Measurements from ENCODE around the gene GAS7. TPM values are rescaled to one million over a fixed set of nuclear protein-coding genes. Genes with fewer than 3 reads are reported as not detected.

Gene GAS7
- total and polyA plus RNA-seq, 7 donors, result 1.4 to 16.9 (median 7.0) TPM

DNA sequence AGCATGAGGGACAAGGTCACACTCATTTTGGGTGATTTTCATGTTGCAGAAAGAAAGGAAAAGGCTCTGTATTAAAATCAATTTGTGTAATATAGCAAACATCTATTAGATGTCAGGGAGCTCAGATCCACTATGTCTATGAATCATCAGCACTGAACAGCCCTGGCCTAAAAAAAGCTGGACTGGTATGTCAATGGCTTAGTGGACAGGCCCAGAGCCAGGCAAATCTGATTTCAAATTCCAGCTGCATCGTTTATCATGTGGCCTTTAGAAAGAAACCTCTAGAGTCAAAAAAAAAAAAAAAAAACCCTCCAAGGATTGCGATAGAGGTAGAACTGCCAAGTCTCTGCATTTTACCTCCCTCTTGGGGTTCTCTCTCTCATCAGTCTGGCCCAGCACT, 5.4 kb downstream of the GAS7 start:
- Histone ChIP-seq H3K36me3 (ENCODE audit: insufficient read depth in 1 of 2, low read depth in 1 of 2) (no peaks in the 10 kb centered on the region), H3K27ac (no peak overlapping the region)
- TF ChIP-seq, protein P1, sequence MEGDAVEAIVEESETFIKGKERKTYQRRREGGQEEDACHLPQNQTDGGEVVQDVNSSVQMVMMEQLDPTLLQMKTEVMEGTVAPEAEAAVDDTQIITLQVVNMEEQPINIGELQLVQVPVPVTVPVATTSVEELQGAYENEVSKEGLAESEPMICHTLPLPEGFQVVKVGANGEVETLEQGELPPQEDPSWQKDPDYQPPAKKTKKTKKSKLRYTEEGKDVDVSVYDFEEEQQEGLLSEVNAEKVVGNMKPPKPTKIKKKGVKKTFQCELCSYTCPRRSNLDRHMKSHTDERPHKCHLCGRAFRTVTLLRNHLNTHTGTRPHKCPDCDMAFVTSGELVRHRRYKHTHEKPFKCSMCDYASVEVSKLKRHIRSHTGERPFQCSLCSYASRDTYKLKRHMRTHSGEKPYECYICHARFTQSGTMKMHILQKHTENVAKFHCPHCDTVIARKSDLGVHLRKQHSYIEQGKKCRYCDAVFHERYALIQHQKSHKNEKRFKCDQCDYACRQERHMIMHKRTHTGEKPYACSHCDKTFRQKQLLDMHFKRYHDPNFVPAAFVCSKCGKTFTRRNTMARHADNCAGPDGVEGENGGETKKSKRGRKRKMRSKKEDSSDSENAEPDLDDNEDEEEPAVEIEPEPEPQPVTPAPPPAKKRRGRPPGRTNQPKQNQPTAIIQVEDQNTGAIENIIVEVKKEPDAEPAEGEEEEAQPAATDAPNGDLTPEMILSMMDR (IDR thresholded peaks at IDR 0.05), result no peak

DNA sequence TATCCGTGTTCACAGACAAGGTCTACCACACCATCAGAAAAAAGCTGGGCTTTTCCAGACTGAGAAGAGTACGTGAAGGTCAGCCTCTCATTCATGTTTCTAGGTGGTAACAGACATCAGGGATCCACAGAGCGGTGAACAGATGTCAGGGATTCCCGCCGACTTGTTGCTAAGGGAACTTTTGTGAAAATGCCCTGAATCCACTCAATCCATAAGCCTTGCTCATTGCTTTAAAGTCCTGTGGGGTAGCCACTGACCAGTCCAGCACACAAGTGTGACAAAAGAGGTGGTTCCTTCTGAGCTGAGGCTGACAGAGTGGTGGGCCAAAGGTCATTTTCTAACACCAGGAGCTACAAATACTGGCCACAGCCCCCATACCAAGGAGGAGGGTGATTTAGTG, 5.9 kb downstream of the GAS7 start:
- Histone ChIP-seq H3K4me1 (no peaks in the 10 kb centered on the region), H3K27me3 (ENCODE audit: insufficient read depth in 3 of 3, low read length in 2 of 3) (peaks cover 0 to 5% (median 2%) of the 10 kb centered on the region in 3 donors), H3K27ac (no peak overlapping the region), H3K36me3 (ENCODE audit: insufficient read depth in 1 of 2, low read depth in 1 of 2) (no peaks in the 10 kb centered on the region), H3K9me3 (peaks cover 12% of the 10 kb centered on the region), H3K4me3 (no peak overlapping the region)
- TF ChIP-seq, protein P1 (IDR thresholded peaks at IDR 0.05), result no peak
- no peak for DNase-seq
- intact Hi-C loops (cut with DNase I), result loop anchor here in 1 of 2 donors (10.0 kb wide), 2 partner anchors 58 to 168 kb away; no protein-coding TSS in a partner anchor
- 83 to 90% (median 85%) methylated on average over 5 of the region's 5 CpGs for WGBS, 3 donors
- ATAC-seq, result no peak

More for the DNA sequence above, 5.4 kb downstream of the GAS7 start:
- Histone ChIP-seq H3K4me3 (no peak overlapping the region), H3K9me3 (peaks cover 12% of the 10 kb centered on the region), H3K4me1 (no peaks in the 10 kb centered on the region), H3K27me3 (ENCODE audit: insufficient read depth in 3 of 3, low read length in 2 of 3) (peaks cover 0 to 9% (median 7%) of the 10 kb centered on the region in 3 donors)
- 40 to 46% (median 40%) methylated on average over 2 of the region's 2 CpGs for WGBS, 3 donors
- ATAC-seq, result peak in 3 of 4 donors; percentile 41 to 69 (median 51)
- DNase-seq, result peak in 1 of 2 donors; percentile 35
- intact Hi-C loops (cut with DNase I), result loop anchor here in 1 of 2 donors (10.0 kb wide), 2 partner anchors 58 to 168 kb away; no protein-coding TSS in a partner anchor

DNA sequence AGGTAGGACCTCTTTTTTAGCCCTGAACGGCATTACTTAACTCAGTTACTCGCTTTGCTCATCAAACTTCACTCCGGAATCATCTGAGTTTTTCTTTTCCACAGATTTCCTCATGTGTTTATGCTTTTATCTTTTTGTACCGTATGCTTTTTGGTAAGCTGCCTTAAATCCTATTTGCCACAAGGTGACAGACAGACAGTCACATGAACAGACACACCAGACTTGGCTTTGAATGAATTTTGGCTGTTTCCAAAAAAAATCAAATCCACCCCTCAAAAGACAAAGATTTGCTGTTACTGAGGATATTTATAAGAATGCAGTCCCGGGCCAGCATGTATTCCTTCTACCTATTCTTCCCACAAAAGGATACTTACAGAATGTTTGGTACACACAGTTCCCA, 10.9 kb downstream of the GAS7 start:
- WGBS, 3 donors, result 72 to 89% (median 75%) methylated on average over 5 of the region's 5 CpGs
- no peak overlapping the region for H3K4me3 ChIP-seq
- TF ChIP-seq, protein P1 (IDR thresholded peaks at IDR 0.05), result no peak
- H3K9me3 ChIP-seq, result no peaks in the 10 kb centered on the region
- no peak for DNase-seq
- H3K36me3 ChIP-seq (ENCODE audit: insufficient read depth in 1 of 2, low read depth in 1 of 2), result no peaks in the 10 kb centered on the region
- intact Hi-C loops (cut with DNase I), result no loop called here
- no peaks in the 10 kb centered on the region for H3K27me3 ChIP-seq (ENCODE audit: insufficient read depth in 3 of 3, low read length in 2 of 3)
- H3K4me1 ChIP-seq, result no peaks in the 10 kb centered on the region
- no peak for ATAC-seq
- H3K27ac ChIP-seq, result no peak overlapping the region

DNA sequence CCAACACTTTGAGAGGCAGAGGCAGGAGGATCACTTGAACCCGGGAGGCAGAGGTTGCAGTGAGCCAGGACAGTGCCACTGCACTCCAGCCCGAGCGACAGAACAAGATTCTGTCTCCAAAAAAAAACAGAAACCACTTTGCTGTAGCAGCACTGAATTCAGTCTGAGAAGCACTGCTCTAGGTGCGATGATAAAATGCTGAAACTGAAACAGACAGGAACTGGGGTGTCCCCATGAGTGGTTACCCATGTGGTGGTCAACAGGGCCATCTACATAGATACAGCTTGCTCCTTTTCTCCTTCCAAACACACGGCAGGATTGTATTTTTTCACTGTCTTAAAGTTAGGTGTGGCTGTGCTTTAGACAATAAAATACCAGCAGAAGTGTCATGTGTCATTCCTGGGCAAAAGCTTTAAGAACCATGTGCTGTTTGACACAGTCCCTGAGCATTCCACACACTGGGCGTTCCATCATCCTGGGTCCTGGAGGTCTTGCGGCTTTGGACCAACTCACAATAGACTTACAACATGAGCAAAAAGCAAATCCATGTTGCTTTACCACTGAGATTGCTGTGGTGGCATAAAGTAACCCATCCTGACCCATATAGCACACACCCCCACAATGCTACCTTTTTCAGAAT, 11.5 kb downstream of the GAS7 start:
- intact Hi-C loops (cut with DNase I), result no loop called here
- Histone ChIP-seq H3K27ac (no peak overlapping the region), H3K4me1 (no peaks in the 10 kb centered on the region), H3K36me3 (ENCODE audit: insufficient read depth in 1 of 2, low read depth in 1 of 2) (no peaks in the 10 kb centered on the region), H3K9me3 (no peaks in the 10 kb centered on the region), H3K27me3 (ENCODE audit: insufficient read depth in 3 of 3, low read length in 2 of 3) (no peaks in the 10 kb centered on the region), H3K4me3 (no peak overlapping the region)
- ATAC-seq (no peak), DNase-seq (peak in 1 of 2 donors; percentile 30)
- 75 to 82% (median 77%) methylated on average over 7 of the region's 7 CpGs for WGBS, 3 donors
- TF ChIP-seq, protein P1 (IDR thresholded peaks at IDR 0.05), result no peak

Data from psoas muscle (tissue), 8 donors.